ENCODE measurements around the gene TRPM8. TPM values are rescaled to one million over a fixed set of nuclear protein-coding genes. Genes with fewer than 3 reads are reported as not detected.

The TRPM8 gene
- total RNA-seq, 1 experiment from 2014 or later, result 0.06 TPM

GRCh38 chr2:234001380-234002160 lies 84.4 kb downstream of the TRPM8 start:
- no peak for DNase-seq (ENCODE audit: low read depth)

- DNase-seq (ENCODE audit: low read depth), result no peak
Measured at GRCh38 chr2:234002281-234002680, 85.1 kb downstream of the TRPM8 start.

- DNase-seq (ENCODE audit: low read depth), result peak; percentile 94
Measured at GRCh38 chr2:234003972-234004617, 86.9 kb downstream of the TRPM8 start.

DNA sequence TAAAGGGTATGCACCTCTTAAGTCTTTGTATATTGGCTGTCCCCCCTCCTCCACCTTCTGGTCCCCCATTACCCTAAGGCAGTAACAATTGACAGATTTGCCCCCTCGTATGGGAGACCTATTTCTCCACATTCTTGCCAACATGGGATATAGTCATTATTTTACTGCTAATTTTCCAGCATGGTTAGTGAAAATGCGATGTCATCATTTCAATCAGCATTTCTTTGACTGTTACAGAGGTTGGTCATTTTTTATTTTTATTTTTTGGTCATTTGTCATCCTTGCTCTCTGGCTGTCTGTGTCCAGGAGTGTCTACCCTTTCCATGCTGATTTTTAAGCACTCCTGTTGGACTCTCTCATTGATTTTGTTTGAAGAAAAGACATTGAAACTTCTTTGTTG lies 88.0 kb downstream of the TRPM8 start:
- DNase-seq (ENCODE audit: low read depth), result no peak

GRCh38 chr2:234006501-234006900 lies 89.3 kb downstream of the TRPM8 start:
- no peak for DNase-seq (ENCODE audit: low read depth)

GRCh38 chr2:234014427-234014826 lies 97.3 kb downstream of the TRPM8 start:
- no peak for DNase-seq (ENCODE audit: low read depth)

- no peak for DNase-seq (ENCODE audit: low read depth)
Measured at GRCh38 chr2:234015861-234016260, 98.7 kb downstream of the TRPM8 start.

- DNase-seq (ENCODE audit: low read depth), result no peak
Measured at GRCh38 chr2:234019896-234020295, 102.7 kb downstream of the TRPM8 start.

DNA sequence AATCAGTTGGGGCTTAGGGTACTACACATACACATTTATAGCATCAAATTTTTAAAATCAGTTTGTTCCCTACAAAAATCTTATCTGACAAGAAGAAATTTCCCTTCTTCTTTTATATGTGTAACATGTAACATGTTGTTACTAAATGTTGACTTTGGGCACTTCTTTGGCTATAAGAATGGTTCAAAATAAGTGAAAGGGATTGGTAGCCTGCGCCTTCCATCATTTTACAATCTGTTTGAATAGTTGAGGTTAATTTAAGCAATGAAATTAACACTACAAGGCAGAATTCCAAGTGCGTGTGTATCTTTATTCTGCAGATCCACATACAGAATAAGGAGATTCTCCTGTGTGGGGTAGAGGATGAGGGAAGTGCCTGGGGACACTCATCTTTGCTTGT lies 103.2 kb downstream of the TRPM8 start:
- DNase-seq (ENCODE audit: low read depth), result no peak

GRCh38 chr2:234022424-234022823 lies 105.3 kb downstream of the TRPM8 start:
- no peak for DNase-seq (ENCODE audit: low read depth)

DNA sequence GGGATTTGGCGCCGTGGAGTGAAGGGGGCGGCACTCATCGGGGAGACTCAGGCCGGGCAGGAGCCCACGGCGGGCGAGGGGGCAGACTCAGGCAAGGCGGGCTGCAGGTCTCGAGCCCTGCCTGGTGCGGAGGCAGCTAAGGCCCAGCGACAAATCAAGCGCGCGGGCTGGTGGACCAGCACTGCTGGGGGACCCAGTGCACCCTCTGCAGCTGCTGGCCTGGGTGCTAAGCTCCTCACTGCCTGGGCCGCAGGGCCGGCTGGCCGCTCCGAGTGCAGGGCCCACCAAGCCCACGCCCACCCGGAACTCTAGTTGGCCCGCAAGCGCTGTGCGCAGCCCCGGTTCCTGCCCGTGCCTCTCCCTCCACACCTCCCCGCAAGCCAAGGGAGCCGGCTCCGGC lies 107.1 kb downstream of the TRPM8 start:
- no peak for DNase-seq (ENCODE audit: low read depth)

DNA sequence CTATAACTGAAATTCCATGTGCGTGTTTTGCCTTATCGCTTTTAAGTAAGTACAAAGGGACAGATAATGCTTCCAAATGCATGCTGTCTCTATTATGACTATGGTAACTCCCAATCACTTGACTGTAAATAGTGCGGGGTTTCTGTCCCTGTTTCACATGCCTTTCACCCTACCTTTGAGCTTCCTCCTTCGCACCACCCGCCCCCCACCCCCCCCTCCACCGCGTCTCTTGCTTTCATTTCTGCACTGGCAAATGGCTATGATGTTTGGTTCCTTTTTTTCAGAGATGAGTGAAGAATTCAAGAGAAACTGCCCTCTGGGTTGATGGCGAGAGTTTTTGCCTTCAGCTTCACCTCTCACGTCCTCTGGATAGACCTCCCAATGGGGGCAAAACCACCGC lies 108.3 kb downstream of the TRPM8 start:
- no peak for DNase-seq (ENCODE audit: low read depth)

GRCh38 chr2:234025891-234026401 lies 108.8 kb downstream of the TRPM8 start:
- DNase-seq (ENCODE audit: low read depth), result peak; percentile 33

DNA sequence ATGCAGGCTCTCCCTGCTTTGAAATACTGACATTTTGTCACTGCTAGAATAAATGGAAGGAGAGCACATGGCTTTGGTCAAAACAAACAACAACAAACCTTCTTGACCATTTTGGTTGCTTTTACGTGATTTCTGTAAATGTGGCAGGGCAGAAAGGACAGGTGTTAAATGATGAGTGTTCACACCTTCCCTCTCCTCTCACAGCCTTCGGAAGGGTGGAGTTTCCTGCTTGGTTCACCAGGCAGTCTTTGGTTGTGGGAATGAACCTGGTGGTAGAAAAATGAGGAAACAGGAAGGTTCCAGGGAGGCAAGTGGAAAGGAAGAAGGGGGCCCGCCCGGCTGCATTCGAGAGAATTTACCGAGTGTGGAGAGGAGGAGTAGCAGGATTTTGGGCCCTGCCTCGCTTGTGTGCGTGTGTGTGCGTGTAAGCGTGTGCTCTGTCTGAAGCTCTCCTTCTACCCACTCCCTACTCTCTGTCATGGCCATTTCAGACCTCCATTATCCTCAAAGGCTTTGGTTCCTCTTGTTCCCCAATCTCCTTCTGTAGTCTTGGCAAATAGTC lies 109.6 kb downstream of the TRPM8 start:
- no peak for DNase-seq (ENCODE audit: low read depth)

DNA sequence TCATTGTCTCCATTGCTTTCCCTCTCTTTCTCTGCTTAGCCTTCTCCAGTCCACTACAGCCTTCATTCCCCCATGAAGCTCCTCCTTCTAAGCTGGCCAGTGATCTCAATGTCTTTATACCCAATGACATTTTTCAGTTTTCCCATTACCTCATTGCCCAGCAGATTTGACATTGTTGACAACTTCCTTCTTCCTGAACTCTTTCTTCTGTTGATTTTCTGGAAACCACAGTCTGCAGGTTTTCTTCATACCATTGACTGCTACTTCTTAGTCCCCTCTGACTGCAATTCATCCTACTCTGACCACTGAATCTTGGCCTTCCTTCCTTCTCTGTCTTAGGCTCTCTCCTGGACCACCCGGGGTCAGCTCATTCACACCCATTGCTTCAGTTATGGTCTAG lies 110.5 kb downstream of the TRPM8 start:
- DNase-seq (ENCODE audit: low read depth), result no peak

DNA sequence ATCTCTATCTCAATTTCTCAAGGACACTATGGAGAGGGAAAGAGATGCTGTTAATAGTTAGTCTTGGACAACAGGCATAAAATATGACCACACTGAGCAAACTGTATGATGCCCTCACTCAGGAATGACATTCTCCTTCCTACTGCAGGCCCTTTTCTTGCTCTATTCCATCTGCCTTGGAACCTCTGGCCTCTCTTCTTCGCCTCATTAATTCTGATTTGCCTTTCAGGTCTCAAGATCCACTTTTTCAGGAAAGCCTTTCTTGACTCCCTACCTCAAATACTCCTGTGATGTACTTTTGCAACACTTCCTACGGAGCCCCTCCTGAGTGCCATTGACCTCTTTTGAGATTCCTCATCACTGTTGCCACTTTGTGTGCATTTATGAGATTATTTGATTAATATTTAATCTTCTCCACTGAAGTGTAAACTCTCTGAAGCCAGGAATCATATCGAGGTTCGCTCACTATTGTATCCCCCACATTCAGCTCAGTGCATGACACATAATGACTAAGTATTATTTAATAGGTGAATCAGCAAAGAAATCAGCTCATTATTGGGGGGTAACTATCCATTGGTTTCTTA lies 112.1 kb downstream of the TRPM8 start:
- no peak for DNase-seq (ENCODE audit: low read depth)

GRCh38 chr2:234031207-234031606 lies 114.0 kb downstream of the TRPM8 start:
- DNase-seq (ENCODE audit: low read depth), result no peak

GRCh38 chr2:234032279-234032856 lies 115.2 kb downstream of the TRPM8 start:
- DNase-seq (ENCODE audit: low read depth), result peak; percentile 61

- DNase-seq (ENCODE audit: low read depth), result no peak
Measured at GRCh38 chr2:234033174-234033573, 116.0 kb downstream of the TRPM8 start.

- no peak for DNase-seq (ENCODE audit: low read depth)
Measured at GRCh38 chr2:234033885-234034284, 116.7 kb downstream of the TRPM8 start.

- no peak for DNase-seq (ENCODE audit: low read depth)
Measured at GRCh38 chr2:234038076-234038802, 121.1 kb downstream of the TRPM8 start.
